HG03354 (cell line): ENCODE results near the gene ISX.
"Not testable (repeated sequence)": the region's sequence is repeated elsewhere in the genome, so short reads cannot be mapped to it uniquely, and the experiment has no call there.

ENCODE experiments used
- ATAC-seq: cut with Tn5 transposase; IDR thresholded peaks from one replicate; pipeline ENCODE4 v1.9.1; 2021; ENCODE audit warnings: mild to moderate bottlenecking; ENCODE audit not compliant: unreplicated experiment, poor library complexity, severe bottlenecking

ISX gene

GRCh38 chr22:35065796-35066218, at the start of gene ISX:
ISX (plus strand) TSS chr22:35066158; CDS start chr22:35067088, 930 bp downstream.
- no peak for ATAC-seq

GRCh38 chr22:35016909-35017308, 49.0 kb upstream of the ISX start:
- ATAC-seq: no peak

- ATAC-seq: no peak
These were observed 47.0 kb upstream of the ISX start for GRCh38 chr22:35018995-35019394.

DNA sequence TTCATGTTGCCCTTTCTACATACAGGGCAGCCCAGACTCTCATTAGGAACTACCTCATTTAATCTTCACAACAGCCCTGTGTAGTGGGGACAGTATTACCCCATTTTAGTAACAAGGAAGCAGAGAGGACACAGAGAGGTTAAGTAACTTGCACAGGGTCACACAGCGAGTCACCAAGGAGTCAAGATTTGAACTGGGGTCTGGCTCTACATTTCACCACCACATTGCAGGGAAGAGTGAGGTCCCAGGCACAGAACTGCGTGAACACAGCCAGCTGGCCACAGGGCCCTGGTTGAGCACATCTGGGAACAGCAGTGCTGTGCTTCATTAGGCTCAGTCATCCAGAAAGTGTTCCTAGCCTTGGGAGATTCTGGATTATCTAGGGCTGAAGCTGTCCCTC, 45.4 kb upstream of the ISX start:
- no peak for ATAC-seq

DNA sequence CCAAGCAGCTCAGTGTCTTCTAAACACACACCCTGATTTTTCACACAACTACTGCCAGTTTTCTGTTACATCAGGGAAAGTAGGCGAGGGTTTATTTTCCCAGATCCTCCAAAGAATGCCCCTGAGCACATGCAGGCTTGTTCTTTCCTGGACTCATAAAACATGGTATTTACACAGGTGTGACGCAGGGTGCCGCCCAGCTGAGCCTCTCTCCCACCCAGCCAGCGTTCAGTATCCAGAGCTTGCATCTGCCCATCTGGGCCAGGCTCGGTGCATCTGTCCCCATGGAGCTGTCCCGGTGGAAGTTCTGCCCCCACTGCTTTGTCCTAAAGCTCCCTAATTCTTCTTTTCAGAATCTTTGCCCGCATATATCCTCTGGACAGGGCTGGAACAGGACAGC, 44.8 kb upstream of the ISX start:
- no peak for ATAC-seq

DNA sequence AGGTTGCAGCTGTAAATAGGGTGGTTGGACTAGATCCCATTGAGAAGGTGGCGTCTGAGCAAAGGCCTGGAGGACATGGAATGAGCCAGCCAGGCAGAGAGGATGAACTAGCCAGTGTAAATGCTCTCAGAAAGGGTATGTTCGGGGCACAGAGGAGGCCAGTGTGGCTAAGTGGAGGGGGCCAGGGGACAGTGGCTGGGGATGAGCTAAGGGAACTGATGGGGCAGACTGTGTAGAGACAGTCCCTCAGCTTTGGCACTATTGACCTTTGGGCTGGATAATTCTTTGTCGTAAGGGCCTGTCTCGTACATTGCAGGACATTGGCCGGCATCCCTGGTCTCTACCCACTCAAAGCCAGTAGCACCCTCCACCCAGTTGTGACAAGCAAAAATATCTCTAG, 43.7 kb upstream of the ISX start:
- no peak for ATAC-seq

- ATAC-seq: peak; percentile 62
These were observed 42.1 kb upstream of the ISX start for GRCh38 chr22:35023692-35024363.

- ATAC-seq: peak; percentile 8
These were observed 41.6 kb upstream of the ISX start for GRCh38 chr22:35024364-35024692.

DNA sequence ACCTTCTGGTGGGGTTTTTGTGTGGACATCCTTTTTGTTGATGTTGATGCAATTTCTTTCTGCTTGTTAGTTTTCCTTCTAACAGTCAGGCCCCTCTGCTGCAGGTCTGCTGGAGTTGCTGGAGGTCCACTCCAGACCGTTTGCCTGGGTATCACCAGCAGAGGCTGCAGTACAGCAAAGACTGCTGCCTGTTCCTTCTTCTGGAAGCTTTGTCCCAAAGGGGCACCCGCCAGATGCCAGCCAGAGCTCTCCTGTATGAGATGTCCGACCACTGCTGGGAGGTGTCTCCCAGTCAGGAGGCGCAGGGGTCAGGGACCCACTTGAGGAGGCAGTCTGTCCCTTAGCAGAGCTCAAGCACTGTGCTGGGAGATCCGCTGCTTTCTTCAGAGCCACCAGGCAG, 35.8 kb upstream of the ISX start:
- ATAC-seq: not testable (repeated sequence)

DNA sequence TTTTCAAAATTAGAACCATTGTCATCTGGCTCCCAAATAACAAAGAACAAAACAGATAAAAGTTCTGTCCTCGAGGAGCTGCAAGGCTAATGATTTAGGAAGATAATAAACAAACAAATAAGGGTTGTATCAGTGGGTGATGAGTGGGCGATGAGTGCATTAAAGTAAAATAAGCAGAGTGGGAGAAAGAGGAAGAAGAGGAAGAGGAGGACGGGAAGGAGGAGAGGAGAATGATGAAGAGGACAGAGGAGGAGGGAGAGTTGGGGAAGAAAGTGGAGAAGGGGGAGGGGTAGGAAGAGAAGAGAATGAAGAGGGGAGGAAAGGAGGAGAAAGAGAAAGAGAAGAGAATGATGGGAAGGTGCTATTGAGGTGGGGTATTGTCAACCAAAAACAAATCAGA, 33.4 kb upstream of the ISX start:
- ATAC-seq: no peak

- no peak for ATAC-seq
These were observed 32.2 kb upstream of the ISX start for GRCh38 chr22:35033635-35034296.

DNA sequence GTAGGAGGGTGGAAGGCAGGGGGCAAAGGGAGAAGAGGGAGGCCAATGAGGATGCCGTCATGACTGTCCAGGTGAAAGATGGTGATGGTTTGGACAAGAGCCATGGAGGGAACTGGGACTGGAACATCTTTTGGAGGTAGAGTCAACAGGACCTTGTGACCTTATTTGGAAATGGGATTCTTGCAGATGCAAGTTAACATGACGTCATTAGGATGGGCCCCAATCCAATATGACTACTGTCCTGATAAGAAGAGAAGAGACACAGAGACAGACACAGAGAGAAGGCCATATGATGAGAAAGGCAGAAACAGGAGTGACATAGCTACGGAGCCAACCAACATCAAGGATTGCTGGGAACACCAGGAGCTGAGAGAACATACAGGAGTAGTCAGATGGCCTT, 31.0 kb upstream of the ISX start:
- ATAC-seq: no peak

- no peak for ATAC-seq
These were observed 28.9 kb upstream of the ISX start for GRCh38 chr22:35037089-35037488.

DNA sequence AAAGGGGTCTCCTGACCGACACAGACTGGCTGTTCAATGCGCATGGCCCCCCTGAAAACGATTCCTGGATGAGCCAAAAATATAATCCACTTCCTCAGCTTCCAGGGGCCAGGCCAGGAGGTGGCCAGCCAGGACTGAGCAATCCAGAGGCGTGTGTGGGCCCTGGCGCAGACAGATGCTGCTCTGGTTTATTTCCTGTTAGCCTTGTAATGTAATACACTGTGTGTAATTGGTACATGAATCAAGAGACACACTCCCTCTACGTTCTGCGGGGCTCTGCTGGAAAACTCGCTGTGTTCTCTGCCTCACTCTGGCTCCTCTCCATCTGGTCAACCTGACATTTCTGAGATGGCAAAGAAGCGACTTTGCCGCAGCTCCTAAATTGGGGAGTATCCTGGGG, 26.3 kb upstream of the ISX start:
- ATAC-seq: no peak

GRCh38 chr22:35043252-35043933, 22.6 kb upstream of the ISX start:
- ATAC-seq: no peak

DNA sequence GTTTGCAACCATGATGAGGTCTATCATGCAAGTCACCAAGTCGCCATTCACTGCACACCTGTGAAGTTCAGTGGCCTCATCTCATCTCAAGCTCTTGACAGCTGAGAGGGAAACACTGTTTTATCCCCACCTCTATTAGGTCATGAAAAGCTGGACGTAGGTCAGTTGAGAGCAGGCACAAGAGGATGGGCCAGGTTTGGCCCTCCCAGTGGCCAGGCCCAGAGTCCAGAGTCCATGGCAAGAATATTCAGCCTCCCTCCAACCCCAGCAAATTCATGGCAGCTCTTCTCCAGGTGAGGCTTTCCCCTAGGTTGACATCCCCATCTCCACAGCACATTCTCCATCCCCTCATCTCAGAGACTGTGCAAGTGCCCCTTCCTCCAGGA, 22.0 kb upstream of the ISX start:
- ATAC-seq: no peak

DNA sequence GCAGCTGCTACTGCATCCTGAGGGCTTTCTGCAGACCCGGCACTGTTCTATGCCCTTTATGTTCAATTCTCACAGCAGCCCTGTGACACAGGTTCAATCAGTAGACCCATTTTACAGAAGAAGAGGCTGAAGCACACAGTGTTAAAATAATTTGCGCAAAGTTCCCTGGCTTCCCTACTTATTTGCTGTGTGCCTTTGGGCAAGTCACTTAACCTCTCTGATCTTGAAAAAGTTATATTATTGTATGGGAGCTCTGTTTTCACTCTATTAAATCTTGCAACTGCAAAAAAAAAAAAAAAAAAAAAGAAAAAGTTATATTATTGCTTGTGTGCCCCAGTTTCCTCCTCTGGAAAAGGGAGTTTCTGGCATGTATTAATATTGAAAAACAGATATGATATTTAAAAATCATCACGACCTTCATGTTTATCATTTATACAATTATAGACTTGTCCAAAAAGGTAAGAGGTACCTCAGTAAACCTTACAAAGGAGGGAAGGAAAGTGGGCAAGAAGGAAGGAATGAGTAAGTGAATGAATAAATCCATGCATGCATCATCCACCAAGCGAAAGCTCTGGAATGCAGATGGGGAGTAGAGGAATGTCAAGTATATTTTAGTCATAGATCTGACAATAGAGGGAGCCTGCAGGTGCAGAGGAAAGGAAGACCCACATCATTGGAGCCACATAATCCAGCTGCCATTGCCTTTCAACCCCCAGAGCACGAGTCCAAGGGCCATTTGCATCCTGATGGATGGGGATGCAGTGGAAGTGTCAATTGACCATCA, 21.2 kb upstream of the ISX start:
- ATAC-seq: no peak

DNA sequence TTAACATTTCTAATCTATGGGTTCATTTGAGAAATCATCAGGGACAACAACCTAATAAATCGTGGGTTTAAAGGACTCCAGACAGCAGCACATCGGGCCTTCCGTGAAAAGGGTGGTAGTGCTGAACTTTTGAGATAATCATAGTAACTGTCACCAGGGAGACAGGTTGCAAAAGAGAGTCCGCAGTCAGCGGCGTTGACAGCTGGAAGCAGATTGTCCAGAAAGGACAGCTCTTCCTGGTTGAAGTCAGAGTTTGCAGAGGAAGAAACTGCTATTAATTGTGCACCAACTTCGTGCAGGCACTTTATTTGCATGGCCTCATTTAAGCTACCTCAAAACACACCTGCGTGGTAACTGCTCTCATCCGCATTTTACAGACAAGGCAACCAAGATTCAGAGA, 20.5 kb upstream of the ISX start:
- no peak for ATAC-seq

DNA sequence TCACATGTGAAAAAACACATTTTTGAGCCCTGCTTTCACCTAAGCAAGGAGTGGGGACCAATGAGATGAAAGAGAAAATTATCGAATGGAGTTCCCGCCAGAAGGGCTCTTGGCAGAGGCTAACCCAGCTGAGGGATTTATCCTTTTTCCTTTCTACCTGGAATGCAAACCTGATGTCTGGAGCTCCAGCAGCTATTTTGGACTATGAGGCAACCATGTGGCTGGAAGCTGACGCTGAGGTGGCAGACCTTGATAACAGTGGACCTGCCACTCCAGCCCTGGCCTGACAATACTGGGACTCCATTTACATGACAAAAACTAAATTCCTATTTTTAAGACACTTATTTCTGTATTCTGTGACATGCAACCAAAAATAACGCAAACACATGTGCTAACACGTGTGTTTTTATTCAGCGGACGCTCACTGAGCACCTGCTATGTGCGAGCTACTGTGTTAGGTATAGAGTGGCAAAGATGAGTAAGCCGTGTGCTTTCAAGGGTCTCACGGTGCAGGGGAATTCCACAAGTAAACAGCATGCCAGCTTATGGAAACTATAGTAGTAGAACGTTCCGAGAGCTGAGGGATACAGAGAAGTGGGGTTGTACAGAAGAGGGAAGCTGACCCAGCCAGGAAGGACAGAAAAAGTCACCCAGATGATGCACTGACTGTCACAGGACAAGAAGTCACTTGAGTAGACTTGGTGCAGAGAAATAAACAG, 19.1 kb upstream of the ISX start:
- ATAC-seq: no peak

GRCh38 chr22:35050038-35050437, 15.9 kb upstream of the ISX start:
- not testable (repeated sequence) for ATAC-seq
